Activated T-helper 2 cell treated with anti-CD3 and anti-CD28 coated beads, Interferon-gamma antibody, Interleukin-2, Interleukin-4, amounts not matched to agents 10 μg/mL and 5 μg/mL and 100 μg/mL, durations not matched to agents 14 hours and 24 hours and 36 hours (primary cell): ENCODE data around the gene TATDN3. TPM values are rescaled to one million over a fixed set of nuclear protein-coding genes. Genes with fewer than 3 reads are reported as not detected.

Experiments used
- DNase-seq: peaks from one replicate; pipeline ENCODE4 v3.0.0; 2021; ENCODE audit warnings: low spot score
- H3K27ac Mint-ChIP-seq: one replicate; pipeline ENCODE4 v1.8.0; 2021; ENCODE audit warnings: mixed read lengths
- H3K27me3 Mint-ChIP-seq: one replicate; pipeline ENCODE4 v1.8.0; 2021; ENCODE audit warnings: low read depth, mixed read lengths
- H3K36me3 Mint-ChIP-seq: one replicate; pipeline ENCODE4 v1.8.0; 2021; ENCODE audit warnings: low read depth, mixed read lengths
- H3K4me1 Mint-ChIP-seq: one replicate; pipeline ENCODE4 v1.8.0; 2021; ENCODE audit warnings: low read depth, mixed read lengths
- H3K4me3 Mint-ChIP-seq: one replicate; pipeline ENCODE4 v1.8.0; 2021; ENCODE audit warnings: low read depth, mild to moderate bottlenecking, moderate library complexity, mixed read lengths
- H3K9me3 Mint-ChIP-seq: one replicate; pipeline ENCODE4 v1.8.0; 2021; ENCODE audit warnings: mixed read lengths
- intact Hi-C: fragments of 100-400 bp; cut with micrococcal nuclease; formaldehyde crosslinking; loops from one replicate; pipeline ENCODE4 v1.15.1; 2023
- total RNA-seq: library from RNA; stranded (reverse); gene quantifications from 2 replicates; pipeline ENCODE4 v1.2.3, GENCODE V29; 2022

The TATDN3 gene
- total RNA-seq, 1 donor from 2014 or later, result 16.7 TPM

- intact Hi-C loops, result no loop called here
- DNase-seq, result no peak
- H3K27ac Mint-ChIP-seq, result no peak overlapping the region
- peaks cover 39% of the 10 kb centered on the region for H3K36me3 Mint-ChIP-seq
- no peaks in the 10 kb centered on the region for H3K9me3 Mint-ChIP-seq
- no peak overlapping the region for H3K4me3 Mint-ChIP-seq
- no peaks in the 10 kb centered on the region for H3K27me3 Mint-ChIP-seq
- peaks cover 18% of the 10 kb centered on the region for H3K4me1 Mint-ChIP-seq
These were observed 10.5 kb upstream of the TATDN3 start for GRCh38 chr1:212781225-212781624.

GRCh38 chr1:212782422-212783154 lies 9.1 kb upstream of the TATDN3 start:
- intact Hi-C loops, result loop anchor here (1.0 to 2.0 kb wide), 4 partner anchors 83 to 306 kb away; partner anchors contain the start of genes ATF3 and BATF3
- Mint-ChIP-seq H3K4me3 (no peak overlapping the region), H3K4me1 (peaks cover 18% of the 10 kb centered on the region), H3K9me3 (no peaks in the 10 kb centered on the region), H3K36me3 (peaks cover 47% of the 10 kb centered on the region), H3K27ac (peak overlapping the region; percentile 33), H3K27me3 (no peaks in the 10 kb centered on the region)
- DNase-seq, result no peak

- no peaks in the 10 kb centered on the region for H3K9me3 Mint-ChIP-seq
- DNase-seq, result no peak
- H3K4me1 Mint-ChIP-seq, result peaks cover 21% of the 10 kb centered on the region
- no peaks in the 10 kb centered on the region for H3K27me3 Mint-ChIP-seq
- H3K4me3 Mint-ChIP-seq, result no peak overlapping the region
- intact Hi-C loops, result loop anchor here (2.0 kb wide), 2 partner anchors 175 to 307 kb away; partner anchors contain the start of gene ATF3
- peaks cover 43% of the 10 kb centered on the region for H3K36me3 Mint-ChIP-seq
- H3K27ac Mint-ChIP-seq, result peak overlapping the region; percentile 37
These were observed 7.7 kb upstream of the TATDN3 start for GRCh38 chr1:212783976-212784375.

GRCh38 chr1:212785871-212786270 lies 5.8 kb upstream of the TATDN3 start:
- Mint-ChIP-seq H3K4me3 (no peak overlapping the region), H3K9me3 (no peaks in the 10 kb centered on the region), H3K27ac (no peak overlapping the region), H3K27me3 (no peaks in the 10 kb centered on the region), H3K36me3 (peaks cover 43% of the 10 kb centered on the region), H3K4me1 (peaks cover 27% of the 10 kb centered on the region)
- intact Hi-C loops, result no loop called here
- DNase-seq, result no peak

GRCh38 chr1:212791261-212791675 lies 426 bp upstream of the TATDN3 start:
- peak overlapping the region; percentile 100 for H3K4me3 Mint-ChIP-seq
- peak overlapping the region; percentile 98 for H3K27ac Mint-ChIP-seq
- DNase-seq, result no peak
- H3K9me3 Mint-ChIP-seq, result peaks cover 7% of the 10 kb centered on the region
- H3K36me3 Mint-ChIP-seq, result peaks cover 34% of the 10 kb centered on the region
- peaks cover 25% of the 10 kb centered on the region for H3K4me1 Mint-ChIP-seq
- intact Hi-C loops, result loop anchor here (1.0 to 5.0 kb wide), 3 partner anchors 66 to 224 kb away; partner anchors contain the start of genes ANGEL2 and FLVCR1
- no peaks in the 10 kb centered on the region for H3K27me3 Mint-ChIP-seq

GRCh38 chr1:212792396-212792908 lies 758 bp downstream of the TATDN3 start:
- peaks cover 25% of the 10 kb centered on the region for H3K4me1 Mint-ChIP-seq
- no peak for DNase-seq
- peaks cover 7% of the 10 kb centered on the region for H3K9me3 Mint-ChIP-seq
- peaks cover 31% of the 10 kb centered on the region for H3K36me3 Mint-ChIP-seq
- peak overlapping the region; percentile 100 for H3K4me3 Mint-ChIP-seq
- intact Hi-C loops, result loop anchor here (5.0 kb wide), 2 partner anchors 65 to 205 kb away; partner anchors contain the start of gene FLVCR1
- H3K27me3 Mint-ChIP-seq, result no peaks in the 10 kb centered on the region
- peak overlapping the region; percentile 98 for H3K27ac Mint-ChIP-seq

- DNase-seq, result no peak
- no peaks in the 10 kb centered on the region for H3K27me3 Mint-ChIP-seq
- H3K4me3 Mint-ChIP-seq, result no peak overlapping the region
- peaks cover 7% of the 10 kb centered on the region for H3K9me3 Mint-ChIP-seq
- H3K27ac Mint-ChIP-seq, result peak overlapping the region; percentile 74
- peaks cover 22% of the 10 kb centered on the region for H3K4me1 Mint-ChIP-seq
- intact Hi-C loops, result loop anchor here (5.0 kb wide), 2 partner anchors 63 to 203 kb away; partner anchors contain the start of gene FLVCR1
- H3K36me3 Mint-ChIP-seq, result peaks cover 34% of the 10 kb centered on the region
These were observed 2.9 kb downstream of the TATDN3 start for GRCh38 chr1:212794561-212795014.

- no peak for DNase-seq
- peaks cover 7% of the 10 kb centered on the region for H3K9me3 Mint-ChIP-seq
These were observed 6.0 kb downstream of the TATDN3 start for GRCh38 chr1:212797681-212798080.

GRCh38 chr1:212805767-212806166 lies 14.1 kb downstream of the TATDN3 start:
- Mint-ChIP-seq H3K27ac (no peak overlapping the region), H3K4me3 (no peak overlapping the region), H3K4me1 (no peaks in the 10 kb centered on the region), H3K27me3 (no peaks in the 10 kb centered on the region), H3K9me3 (no peaks in the 10 kb centered on the region), H3K36me3 (peaks cover 21% of the 10 kb centered on the region)
- no peak for DNase-seq
- intact Hi-C loops, result no loop called here

More at GRCh38 chr1:212797681-212798080, 6.0 kb downstream of the TATDN3 start:
- H3K27me3 Mint-ChIP-seq, result no peaks in the 10 kb centered on the region
- peaks cover 13% of the 10 kb centered on the region for H3K4me1 Mint-ChIP-seq
- intact Hi-C loops, result no loop called here
- no peak overlapping the region for H3K4me3 Mint-ChIP-seq
- H3K36me3 Mint-ChIP-seq, result peaks cover 46% of the 10 kb centered on the region
- no peak overlapping the region for H3K27ac Mint-ChIP-seq

GRCh38 chr1:212814537-212815334 lies 23.0 kb downstream of the TATDN3 start:
- no peak for DNase-seq
- Mint-ChIP-seq H3K27me3 (no peaks in the 10 kb centered on the region), H3K36me3 (peaks cover 3% of the 10 kb centered on the region), H3K4me1 (peaks cover 3% of the 10 kb centered on the region), H3K9me3 (no peaks in the 10 kb centered on the region), H3K27ac (no peak overlapping the region), H3K4me3 (no peak overlapping the region)
- intact Hi-C loops, result loop anchor here (2.0 kb wide), 1 partner anchor 180 kb away; no protein-coding TSS in a partner anchor

- DNase-seq, result no peak
- H3K4me1 Mint-ChIP-seq, result peaks cover 3% of the 10 kb centered on the region
- H3K27ac Mint-ChIP-seq, result no peak overlapping the region
- peaks cover 3% of the 10 kb centered on the region for H3K36me3 Mint-ChIP-seq
- intact Hi-C loops, result no loop called here
- no peaks in the 10 kb centered on the region for H3K9me3 Mint-ChIP-seq
- no peaks in the 10 kb centered on the region for H3K27me3 Mint-ChIP-seq
- H3K4me3 Mint-ChIP-seq, result no peak overlapping the region
These were observed 25.0 kb downstream of the TATDN3 start for GRCh38 chr1:212816567-212817278.

GRCh38 chr1:212819726-212820125 lies 28.0 kb downstream of the TATDN3 start:
- intact Hi-C loops, result no loop called here
- Mint-ChIP-seq H3K27ac (no peak overlapping the region), H3K36me3 (peaks cover 6% of the 10 kb centered on the region)

More at GRCh38 chr1:212819726-212820125, 28.0 kb downstream of the TATDN3 start:
- DNase-seq, result no peak
- Mint-ChIP-seq H3K9me3 (peaks cover 9% of the 10 kb centered on the region), H3K4me3 (no peak overlapping the region), H3K27me3 (no peaks in the 10 kb centered on the region), H3K4me1 (peaks cover 3% of the 10 kb centered on the region)
